BJ (cell line): ENCODE results near the gene FBRSL1. TPM values are rescaled to one million over a fixed set of nuclear protein-coding genes. Genes with fewer than 3 reads are reported as not detected.
"Not testable (repeated sequence)": the region's sequence is repeated elsewhere in the genome, so short reads cannot be mapped to it uniquely, and the experiment has no call there.

Source experiments
- CTCF ChIA-PET: fragments of 350-600 bp; formaldehyde crosslinking; extraction: SDS; loops from one replicate; lab custom pipeline; 2021; ENCODE audit warnings: antibody characterized with exemption, inconsistent platforms; lab: Yijun Ruan, JAX
- POLR2A ChIA-PET: fragments of 300-600 bp; sonication (Branson Sonifier 250); formaldehyde crosslinking; extraction: SDS; loops from one replicate; lab custom pipeline; 2021; ENCODE audit warnings: antibody characterized with exemption; lab: Charles Lee
- DNase-seq: peaks from one replicate; pipeline ENCODE4 v3.0.0-alpha.2; 2011; ENCODE audit warnings: low read depth
- H3K27me3 ChIP-seq: 2 replicates; pipeline ENCODE4 v1.6.0; 2011; ENCODE audit warnings: low read length; ENCODE audit not compliant: control insufficient read depth, insufficient read depth
- H3K36me3 ChIP-seq: 2 replicates; pipeline ENCODE4 v1.5.1; 2011; ENCODE audit warnings: low read length; ENCODE audit not compliant: control insufficient read depth, insufficient read depth
- H3K4me3 ChIP-seq: 2 replicates; pipeline ENCODE4 v1.5.1; 2011; ENCODE audit warnings: low read depth, mild to moderate bottlenecking, control low read depth, low read length
- polyA minus RNA-seq: library from RNA; depleted of rRNA, polyadenylated mRNA; stranded (reverse); fragments of >200 nt; gene quantifications from 2 replicates; pipeline ENCODE4 v1.2.3, GENCODE V29; 2011; rRNA and poly(A)+ RNA removed
- polyA plus RNA-seq: library from polyadenylated mRNA; depleted of rRNA; stranded (reverse); fragments of >200 nt; gene quantifications from 2 replicates; pipeline ENCODE4 v1.2.3, GENCODE V29; 2011; rRNA removed
- TF ChIP-seq, protein P1 (sequence below): IDR thresholded peaks from 2 replicates; pipeline ENCODE4 v1.5.1; 2011; ENCODE audit warnings: low read depth, mild to moderate bottlenecking, control low read depth, inconsistent platforms, low read length, moderate library complexity; ENCODE audit not compliant: insufficient read depth

The FBRSL1 gene
- polyA plus RNA-seq: 1.0 and 1.4 TPM in 2 replicates
- 1.0 and 4.2 TPM in 2 replicates for polyA minus RNA-seq

DNA sequence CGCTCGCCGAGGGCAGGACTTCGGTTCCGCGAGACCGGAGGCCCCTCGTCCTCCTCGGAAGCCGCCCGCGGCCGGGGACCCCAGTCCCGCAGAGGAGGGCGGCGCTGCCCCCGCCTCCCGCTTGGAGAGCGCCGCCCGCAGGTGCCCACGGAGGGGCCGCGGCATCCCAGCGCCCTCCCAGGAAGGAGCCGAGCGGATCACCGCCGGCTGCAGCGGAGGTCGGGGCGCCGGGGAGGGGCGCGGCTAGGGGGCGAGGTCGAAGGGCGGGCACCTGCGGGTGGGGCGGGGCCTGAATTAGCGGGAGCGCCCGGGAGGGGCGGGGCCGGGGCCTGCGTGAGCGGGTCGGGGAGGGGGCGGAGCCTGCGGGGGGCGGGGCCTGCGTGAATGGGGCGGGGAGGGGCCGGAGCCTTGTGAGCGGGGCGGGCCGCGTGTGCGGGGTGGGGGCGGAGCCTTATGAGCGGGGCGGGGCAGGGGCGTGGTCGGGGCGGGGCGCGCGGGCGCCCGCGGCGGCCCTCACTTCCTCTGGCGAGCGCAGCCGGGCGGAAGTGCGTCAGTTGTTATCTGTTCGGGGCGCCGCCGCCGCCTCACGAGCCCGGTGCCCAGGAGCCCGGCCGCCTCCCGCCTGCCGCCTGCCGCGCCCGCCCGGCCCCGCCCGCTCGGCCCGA, at the start of gene FBRSL1:
Gene FBRSL1 (plus strand): TSS at position 550 of the 665 bp plus-strand sequence.
- CTCF ChIA-PET: no interaction called here

GRCh38 chr12:132440420-132440819, 49.5 kb upstream of the FBRSL1 start:
- DNase-seq, CTCF ChIA-PET, POLR2A ChIA-PET, H3K27me3 ChIP-seq, H3K4me3 ChIP-seq, H3K36me3 ChIP-seq: not testable (repeated sequence)

More for the DNA sequence above, at the start of gene FBRSL1:
- POLR2A ChIA-PET: no interaction called here
- peak within 1 kb of the TSS; percentile 78 for H3K4me3 ChIP-seq
- no peaks in the 10 kb centered on the region for H3K36me3 ChIP-seq
- H3K27me3 ChIP-seq: no peaks in the 10 kb centered on the region; the same call in none of the 2 replicates
- peak; percentile 10 for DNase-seq
- TF ChIP-seq, protein P1, sequence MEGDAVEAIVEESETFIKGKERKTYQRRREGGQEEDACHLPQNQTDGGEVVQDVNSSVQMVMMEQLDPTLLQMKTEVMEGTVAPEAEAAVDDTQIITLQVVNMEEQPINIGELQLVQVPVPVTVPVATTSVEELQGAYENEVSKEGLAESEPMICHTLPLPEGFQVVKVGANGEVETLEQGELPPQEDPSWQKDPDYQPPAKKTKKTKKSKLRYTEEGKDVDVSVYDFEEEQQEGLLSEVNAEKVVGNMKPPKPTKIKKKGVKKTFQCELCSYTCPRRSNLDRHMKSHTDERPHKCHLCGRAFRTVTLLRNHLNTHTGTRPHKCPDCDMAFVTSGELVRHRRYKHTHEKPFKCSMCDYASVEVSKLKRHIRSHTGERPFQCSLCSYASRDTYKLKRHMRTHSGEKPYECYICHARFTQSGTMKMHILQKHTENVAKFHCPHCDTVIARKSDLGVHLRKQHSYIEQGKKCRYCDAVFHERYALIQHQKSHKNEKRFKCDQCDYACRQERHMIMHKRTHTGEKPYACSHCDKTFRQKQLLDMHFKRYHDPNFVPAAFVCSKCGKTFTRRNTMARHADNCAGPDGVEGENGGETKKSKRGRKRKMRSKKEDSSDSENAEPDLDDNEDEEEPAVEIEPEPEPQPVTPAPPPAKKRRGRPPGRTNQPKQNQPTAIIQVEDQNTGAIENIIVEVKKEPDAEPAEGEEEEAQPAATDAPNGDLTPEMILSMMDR: no peak

DNA sequence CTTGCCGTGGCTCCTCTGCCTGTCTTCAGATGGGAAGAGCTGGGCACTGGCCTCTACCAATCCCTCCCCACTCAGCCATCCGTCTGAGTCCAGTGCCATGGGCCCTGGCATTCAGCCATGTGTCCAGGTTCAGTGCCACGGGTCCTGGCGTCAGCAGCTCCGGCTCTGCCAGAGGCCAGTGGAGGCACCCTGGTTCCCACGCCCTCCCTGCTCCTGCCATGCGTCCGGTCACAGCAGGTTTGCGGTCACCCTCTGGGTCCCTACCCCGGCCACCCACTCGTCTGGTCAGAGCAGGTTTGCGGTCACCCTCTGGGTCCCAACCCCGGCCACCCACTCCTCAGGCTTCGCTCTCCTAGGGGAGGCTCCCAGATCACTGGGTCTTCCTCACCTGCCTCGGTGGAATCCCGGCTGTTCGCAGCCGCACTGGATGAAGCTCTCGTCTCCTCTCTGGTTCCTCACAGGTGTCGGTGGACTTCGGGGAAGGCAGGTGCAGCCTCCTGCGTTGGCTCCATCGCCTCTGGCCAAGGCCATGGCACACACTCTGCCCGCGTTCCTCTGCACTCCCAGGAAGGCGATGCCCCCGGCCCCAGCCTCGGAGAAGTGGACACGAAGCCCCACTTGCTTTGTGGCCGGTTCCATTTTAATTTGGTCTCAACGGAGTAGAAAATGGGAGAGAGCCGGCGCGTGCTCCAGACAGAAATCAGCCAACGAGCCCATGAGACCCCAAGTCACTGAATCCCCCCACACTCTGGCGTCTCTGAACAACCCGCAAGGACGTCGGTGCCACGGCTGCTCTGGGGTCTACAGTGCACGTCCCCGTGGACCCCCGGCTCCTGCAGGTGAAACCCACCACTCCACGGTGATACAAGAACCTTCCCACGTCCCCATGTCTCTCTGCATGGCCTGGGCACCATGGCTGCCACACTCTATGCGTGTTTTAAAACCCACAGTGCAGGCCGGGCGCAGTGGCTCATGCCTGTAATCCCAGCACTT, 47.8 kb upstream of the FBRSL1 start:
- H3K4me3 ChIP-seq: no peak overlapping the region
- H3K36me3 ChIP-seq: no peaks in the 10 kb centered on the region
- CTCF ChIA-PET: interaction anchor here (1.1 kb wide), 1 partner anchor 9 kb away, joined by 3 read pairs; no protein-coding TSS in a partner anchor
- TF ChIP-seq, protein P1: no peak
- DNase-seq: no peak
- POLR2A ChIA-PET: no interaction called here
- no peaks in the 10 kb centered on the region for H3K27me3 ChIP-seq

GRCh38 chr12:132443091-132443490, 46.9 kb upstream of the FBRSL1 start:
- no peak for DNase-seq
- Histone ChIP-seq H3K27me3 (no peaks in the 10 kb centered on the region; the same call in 1 of the 2 replicates), H3K4me3 (no peak overlapping the region), H3K36me3 (no peaks in the 10 kb centered on the region)
- ChIA-PET CTCF (no interaction called here), POLR2A (no interaction called here)
- TF ChIP-seq, protein P1: no peak

DNA sequence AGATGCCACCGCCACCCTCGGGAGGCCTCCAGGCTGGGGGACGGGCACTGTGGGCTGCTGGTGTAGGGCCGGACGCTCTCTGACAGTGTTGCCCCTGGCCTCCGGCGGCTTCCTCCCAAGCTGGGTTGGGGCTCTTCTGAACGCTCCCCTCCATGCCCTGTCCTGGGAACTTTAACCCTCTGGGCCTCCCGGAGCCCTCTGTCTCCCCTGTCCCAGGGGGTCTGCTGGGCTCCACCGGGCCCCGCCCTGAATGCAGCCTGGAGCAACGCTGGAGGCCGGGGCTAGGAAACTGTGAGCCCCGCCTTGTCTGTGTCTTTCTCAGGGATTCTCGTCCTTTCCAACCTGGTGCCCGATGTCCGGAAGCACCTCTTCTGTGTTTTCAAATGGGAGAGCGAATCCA, 45.7 kb upstream of the FBRSL1 start:
- TF ChIP-seq, protein P1: no peak
- Histone ChIP-seq H3K4me3 (no peak overlapping the region), H3K36me3 (no peaks in the 10 kb centered on the region), H3K27me3 (peaks cover 3% of the 10 kb centered on the region; the same call in 1 of the 2 replicates)
- ChIA-PET POLR2A (no interaction called here), CTCF (no interaction called here)
- no peak for DNase-seq
